Lower leg skin (tissue), 3 donors: ENCODE measurements around the gene LHFPL5.

Experiments used
- POLR2A ChIP-seq, 2 donors: fragments of 450-650 bp; IDR thresholded peaks; one replicate each; pipeline ENCODE4 v1.6.1; 2016 to 2017; ENCODE audit warnings: antibody characterized with exemption in 2 of 2, mild to moderate bottlenecking in 1 of 2, moderate library complexity in 1 of 2
- TF ChIP-seq, protein P1 (sequence below), 3 donors: fragments of 450-650 bp; IDR thresholded peaks; one replicate each; pipeline ENCODE4 v1.5.1; 2016; ENCODE audit warnings: antibody characterized with exemption in 3 of 3, mild to moderate bottlenecking in 3 of 3, moderate library complexity in 2 of 3

GRCh38 chr6:35796236-35796635, 8.9 kb upstream of the LHFPL5 start:
- TF ChIP-seq, protein P1, sequence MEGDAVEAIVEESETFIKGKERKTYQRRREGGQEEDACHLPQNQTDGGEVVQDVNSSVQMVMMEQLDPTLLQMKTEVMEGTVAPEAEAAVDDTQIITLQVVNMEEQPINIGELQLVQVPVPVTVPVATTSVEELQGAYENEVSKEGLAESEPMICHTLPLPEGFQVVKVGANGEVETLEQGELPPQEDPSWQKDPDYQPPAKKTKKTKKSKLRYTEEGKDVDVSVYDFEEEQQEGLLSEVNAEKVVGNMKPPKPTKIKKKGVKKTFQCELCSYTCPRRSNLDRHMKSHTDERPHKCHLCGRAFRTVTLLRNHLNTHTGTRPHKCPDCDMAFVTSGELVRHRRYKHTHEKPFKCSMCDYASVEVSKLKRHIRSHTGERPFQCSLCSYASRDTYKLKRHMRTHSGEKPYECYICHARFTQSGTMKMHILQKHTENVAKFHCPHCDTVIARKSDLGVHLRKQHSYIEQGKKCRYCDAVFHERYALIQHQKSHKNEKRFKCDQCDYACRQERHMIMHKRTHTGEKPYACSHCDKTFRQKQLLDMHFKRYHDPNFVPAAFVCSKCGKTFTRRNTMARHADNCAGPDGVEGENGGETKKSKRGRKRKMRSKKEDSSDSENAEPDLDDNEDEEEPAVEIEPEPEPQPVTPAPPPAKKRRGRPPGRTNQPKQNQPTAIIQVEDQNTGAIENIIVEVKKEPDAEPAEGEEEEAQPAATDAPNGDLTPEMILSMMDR (IDR thresholded peaks at IDR 0.05) = no peak
- no peak for TF ChIP-seq POLR2A (IDR thresholded peaks at IDR 0.05)
